Measurements from ENCODE around the gene IFNAR1. TPM values are rescaled to one million over a fixed set of nuclear protein-coding genes. Genes with fewer than 3 reads are reported as not detected.
A peak's percentile ranks its signal among the peaks of the same experiment; 100 is the strongest.

Gene IFNAR1
- polyA plus RNA-seq, 2 of the 4 experiments (the other 2 are of a cell fraction), result 14.1 to 14.2 TPM

DNA sequence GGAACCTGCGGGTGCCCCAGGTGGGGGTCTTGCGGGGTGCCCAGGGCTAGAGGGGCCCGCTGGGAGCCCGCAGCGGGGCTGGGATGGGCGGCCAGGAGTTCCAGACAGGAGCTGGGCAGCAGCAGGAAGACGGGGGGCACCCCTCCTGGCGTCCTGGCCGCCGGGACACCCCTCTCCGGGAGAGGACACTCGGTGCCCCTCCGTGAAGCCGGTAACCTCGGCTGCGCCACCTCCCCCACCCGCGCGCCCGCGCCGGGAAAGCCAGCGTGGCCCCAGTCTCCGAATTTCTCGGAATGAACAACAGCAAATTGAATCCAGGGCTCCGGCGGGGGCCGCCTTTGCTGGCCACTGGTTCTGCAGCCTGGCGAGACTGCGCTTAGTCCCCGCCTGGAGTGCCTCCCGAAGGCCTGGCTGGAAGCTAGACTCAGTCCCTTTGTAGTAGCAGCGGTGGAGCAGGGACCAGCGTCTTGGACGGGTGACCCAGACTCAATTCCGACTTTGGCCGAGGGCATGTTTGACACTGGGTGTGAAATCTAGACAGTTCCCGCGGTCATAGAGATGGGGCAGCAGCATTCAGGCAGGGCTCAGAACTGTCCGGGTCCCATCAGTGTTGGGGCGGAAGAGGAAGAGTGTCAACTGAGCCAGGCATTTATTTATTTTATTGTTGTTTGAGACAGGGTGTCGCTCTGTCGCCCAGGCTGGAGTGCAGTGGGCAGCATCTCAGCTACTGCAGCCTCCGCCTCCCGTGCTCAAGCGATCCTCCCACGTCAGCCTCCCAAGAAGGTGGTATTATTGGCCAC lies 79.2 kb downstream of the IFNAR1 start:
- Histone ChIP-seq H3K4me1 (peaks cover 15% of the 10 kb centered on the region), H3K4me3 (peak overlapping the region; percentile 96), H3K27ac (peak overlapping the region; percentile 92 to 96), H3K9me3 (no peaks in the 10 kb centered on the region), H3K4me2 (peak overlapping the region; percentile 86)
- CTCF ChIA-PET, result interaction anchor here (1.6 to 1.8 kb wide), 3 partner anchors 23 to 43 kb away, joined by 3 to 8 read pairs (median 4); no protein-coding TSS in a partner anchor
- no peak for DNase-seq (ENCODE audit: low read depth in 1 of 2, low spot score in 1 of 2)
- POLR2A ChIA-PET, result no interaction called here
- FAIRE-seq, result no peak
- WGBS (ENCODE audit: missing lambda C conversion rate), result 4% methylated on average over 17 of the region's 47 CpGs
- TF ChIP-seq GATA3 (IDR thresholded peaks at IDR 0.05; ENCODE audit: borderline replicate concordance) (no peak), CHD2 (IDR thresholded peaks at IDR 0.05; ENCODE audit: low read length, partially characterized antibody) (no peak), HEYL (CRISPR knock-in tag; IDR thresholded peaks at IDR 0.05) (no peak), CBX2 (IDR thresholded peaks at IDR 0.05; ENCODE audit: borderline replicate concordance, low read depth) (no peak), MAX (IDR thresholded peaks at IDR 0.05) (peak; percentile 20; the same call in 1 of the 2 replicates), RAD21 (conservative IDR thresholded peaks at IDR 0.05 in 1 of 2, IDR thresholded peaks at IDR 0.05 in 1 of 2) (no peak), ZNF302 (CRISPR knock-in tag; IDR thresholded peaks at IDR 0.05) (no peak)
- TF ChIP-seq, protein P1, sequence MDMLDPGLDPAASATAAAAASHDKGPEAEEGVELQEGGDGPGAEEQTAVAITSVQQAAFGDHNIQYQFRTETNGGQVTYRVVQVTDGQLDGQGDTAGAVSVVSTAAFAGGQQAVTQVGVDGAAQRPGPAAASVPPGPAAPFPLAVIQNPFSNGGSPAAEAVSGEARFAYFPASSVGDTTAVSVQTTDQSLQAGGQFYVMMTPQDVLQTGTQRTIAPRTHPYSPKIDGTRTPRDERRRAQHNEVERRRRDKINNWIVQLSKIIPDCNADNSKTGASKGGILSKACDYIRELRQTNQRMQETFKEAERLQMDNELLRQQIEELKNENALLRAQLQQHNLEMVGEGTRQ (IDR thresholded peaks at IDR 0.05), result no peak
- ATAC-seq, result peak; percentile 80 to 84

DNA sequence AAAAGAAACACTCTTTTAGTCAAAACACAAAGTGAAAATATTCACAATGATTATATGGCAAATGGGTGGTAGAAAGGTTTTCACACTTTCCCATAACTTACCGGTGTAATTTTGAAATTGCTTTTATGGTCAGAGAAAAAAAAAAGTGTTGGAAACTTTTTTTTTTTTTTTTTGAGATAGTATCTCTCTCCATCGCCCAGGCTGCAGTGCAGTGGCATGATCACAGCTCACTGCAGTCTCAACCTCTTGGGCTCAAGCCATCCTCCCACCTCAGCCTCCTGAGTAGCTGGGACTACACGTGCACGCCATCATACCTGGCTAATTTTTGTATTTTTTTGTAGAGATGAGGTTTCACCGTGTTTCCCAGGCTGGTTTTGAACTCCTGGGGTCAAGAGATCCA lies 81.7 kb downstream of the IFNAR1 start:
- H3K9me3 ChIP-seq, result no peaks in the 10 kb centered on the region
- FAIRE-seq (no peak), DNase-seq (ENCODE audit: low read depth in 1 of 2, low spot score in 1 of 2) (no peak), ATAC-seq (no peak)
- H3K4me3 ChIP-seq, result no peak overlapping the region
- no peak overlapping the region for H3K4me2 ChIP-seq
- POLR2A ChIA-PET, result no interaction called here
- TF ChIP-seq EHF (CRISPR knock-in tag; IDR thresholded peaks at IDR 0.05) (no peak), POLR2AphosphoS2 (conservative IDR thresholded peaks at IDR 0.05; ENCODE audit: low read length) (no peak), RCOR1 (IDR thresholded peaks at IDR 0.05; ENCODE audit: low read depth, low read length) (no peak), HES2 (IDR thresholded peaks at IDR 0.05) (no peak), TFCP2L1 (CRISPR knock-in tag; IDR thresholded peaks at IDR 0.05) (no peak), NR3C1 (IDR thresholded peaks at IDR 0.05) (no peak), CEBPB (IDR thresholded peaks at IDR 0.05) (no peak), ESRRA (IDR thresholded peaks at IDR 0.05; ENCODE audit: borderline replicate concordance, low read length) (no peak), HOXB13 (CRISPR knock-in tag; IDR thresholded peaks at IDR 0.05; ENCODE audit: low read depth) (no peak), ZNF302 (CRISPR knock-in tag; IDR thresholded peaks at IDR 0.05) (no peak), SREBF2 (IDR thresholded peaks at IDR 0.05) (no peak), KDM5A (IDR thresholded peaks at IDR 0.05) (no peak)
- TF ChIP-seq, protein P2, sequence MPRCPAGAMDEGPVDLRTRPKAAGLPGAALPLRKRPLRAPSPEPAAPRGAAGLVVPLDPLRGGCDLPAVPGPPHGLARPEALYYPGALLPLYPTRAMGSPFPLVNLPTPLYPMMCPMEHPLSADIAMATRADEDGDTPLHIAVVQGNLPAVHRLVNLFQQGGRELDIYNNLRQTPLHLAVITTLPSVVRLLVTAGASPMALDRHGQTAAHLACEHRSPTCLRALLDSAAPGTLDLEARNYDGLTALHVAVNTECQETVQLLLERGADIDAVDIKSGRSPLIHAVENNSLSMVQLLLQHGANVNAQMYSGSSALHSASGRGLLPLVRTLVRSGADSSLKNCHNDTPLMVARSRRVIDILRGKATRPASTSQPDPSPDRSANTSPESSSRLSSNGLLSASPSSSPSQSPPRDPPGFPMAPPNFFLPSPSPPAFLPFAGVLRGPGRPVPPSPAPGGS (IDR thresholded peaks at IDR 0.05), result no peak
- 90% methylated on average over 5 of the region's 5 CpGs for WGBS (ENCODE audit: missing lambda C conversion rate)
- H3K4me1 ChIP-seq, result peaks cover 22% of the 10 kb centered on the region
- CTCF ChIA-PET, result interaction anchor here (0.7 to 3.6 kb wide), 3 partner anchors 30 to 837 kb away, joined by 3 to 9 read pairs (median 5); no protein-coding TSS in a partner anchor
- no peak overlapping the region for H3K27ac ChIP-seq

Other genes starting within 250 kb of the IFNAR1 start
- 39.6 and 40.5 TPM in 2 replicates for gene IFNAR2, start 95.0 kb upstream of the IFNAR1 start, polyA plus RNA-seq (2011; rRNA removed)
- gene IFNAR2, start 95.0 kb upstream of the IFNAR1 start, polyA plus RNA-seq (2017; fragmentation: RNase III; extraction: RNeasy Plus Mini Kit Qiagen cat#74134 plus additional on column Dnase treatment), result 9.6 to 11.2 TPM (median 10.1 TPM) in 3 replicates
- gene IL10RB, start 58.6 kb upstream of the IFNAR1 start, polyA plus RNA-seq (2011; rRNA removed), result 31.9 and 34.9 TPM in 2 replicates
- gene IL10RB, start 58.6 kb upstream of the IFNAR1 start, polyA plus RNA-seq (2017; fragmentation: RNase III; extraction: RNeasy Plus Mini Kit Qiagen cat#74134 plus additional on column Dnase treatment), result 16.8 to 18.0 TPM (median 17.0 TPM) in 3 replicates
- 47.2 and 54.6 TPM in 2 replicates for gene IFNGR2, start 78.4 kb downstream of the IFNAR1 start, polyA plus RNA-seq (2011; rRNA removed)
- gene IFNGR2, start 78.4 kb downstream of the IFNAR1 start, polyA plus RNA-seq (2017; fragmentation: RNase III; extraction: RNeasy Plus Mini Kit Qiagen cat#74134 plus additional on column Dnase treatment), result 20.8 to 24.2 TPM (median 21.6 TPM) in 3 replicates
- gene TMEM50B, start 155.0 kb downstream of the IFNAR1 start, polyA plus RNA-seq (2011; rRNA removed), result 17.6 and 19.4 TPM in 2 replicates
- 10.1 to 12.1 TPM (median 11.1 TPM) in 3 replicates for gene TMEM50B, start 155.0 kb downstream of the IFNAR1 start, polyA plus RNA-seq (2017; fragmentation: RNase III; extraction: RNeasy Plus Mini Kit Qiagen cat#74134 plus additional on column Dnase treatment)
- gene DNAJC28, start 166.7 kb downstream of the IFNAR1 start, polyA plus RNA-seq (2011; rRNA removed), result 0.83 and 1.1 TPM in 2 replicates
- 0.51 to 1.0 TPM (median 0.75 TPM) in 3 replicates for gene DNAJC28, start 166.7 kb downstream of the IFNAR1 start, polyA plus RNA-seq (2017; fragmentation: RNase III; extraction: RNeasy Plus Mini Kit Qiagen cat#74134 plus additional on column Dnase treatment)
- gene GART, start 217.1 kb downstream of the IFNAR1 start, polyA plus RNA-seq (2011; rRNA removed), result 42.3 and 61.6 TPM in 2 replicates
- 66.2 to 70.2 TPM (median 68.0 TPM) in 3 replicates for gene GART, start 217.1 kb downstream of the IFNAR1 start, polyA plus RNA-seq (2017; fragmentation: RNase III; extraction: RNeasy Plus Mini Kit Qiagen cat#74134 plus additional on column Dnase treatment)
- gene SON, start 218.1 kb downstream of the IFNAR1 start, polyA plus RNA-seq (2011; rRNA removed), result 75.3 and 109 TPM in 2 replicates
- 95.9 to 113 TPM (median 108 TPM) in 3 replicates for gene SON, start 218.1 kb downstream of the IFNAR1 start, polyA plus RNA-seq (2017; fragmentation: RNase III; extraction: RNeasy Plus Mini Kit Qiagen cat#74134 plus additional on column Dnase treatment)